Muscle layer of duodenum (tissue), 2 donors: Measurements from ENCODE around the gene OBSCN.

Experiments used
- H3K27ac ChIP-seq: one replicate; pipeline ENCODE4 v1.7.0; 2013; ENCODE audit warnings: mild to moderate bottlenecking, low read length
- H3K27me3 ChIP-seq: one replicate; pipeline ENCODE4 v1.7.0; 2013; ENCODE audit warnings: low read depth, mild to moderate bottlenecking, control low read depth, low read length
- H3K36me3 ChIP-seq, 2 donors: one replicate each; pipeline ENCODE4 v1.7.0; 2013; ENCODE audit warnings: low read length in 2 of 2, control low read depth in 1 of 2, mild to moderate bottlenecking in 1 of 2; ENCODE audit not compliant: insufficient read depth in 2 of 2, control insufficient read depth in 1 of 2
- H3K4me1 ChIP-seq, 2 donors: one replicate each; pipeline ENCODE4 v1.7.0; 2013; ENCODE audit warnings: low read length in 2 of 2, mild to moderate bottlenecking in 2 of 2, control low read depth in 1 of 2, moderate library complexity in 1 of 2; ENCODE audit not compliant: insufficient read depth in 2 of 2, control insufficient read depth in 1 of 2
- H3K4me3 ChIP-seq, 2 donors: one replicate each; pipeline ENCODE4 v1.7.0; 2013; ENCODE audit warnings: low read length in 2 of 2, low read depth in 1 of 2, mild to moderate bottlenecking in 1 of 2
- H3K9me3 ChIP-seq, 2 donors: one replicate each; pipeline ENCODE4 v1.7.0; 2013; ENCODE audit warnings: low read length in 2 of 2, control low read depth in 1 of 2, mild to moderate bottlenecking in 1 of 2; ENCODE audit not compliant: control insufficient read depth in 1 of 2
- donor health status: healthy.

The OBSCN gene

GRCh38 chr1:228423404-228424053, 215.7 kb downstream of the OBSCN start:
- Histone ChIP-seq H3K9me3 (no peaks in the 10 kb centered on the region), H3K4me3 (no peak overlapping the region), H3K4me1 (no peaks in the 10 kb centered on the region), H3K27ac (no peak overlapping the region), H3K36me3 (no peaks in the 10 kb centered on the region), H3K27me3 (no peaks in the 10 kb centered on the region)

- no peak overlapping the region for H3K4me3 ChIP-seq
- H3K4me1 ChIP-seq: no peaks in the 10 kb centered on the region
Measured at GRCh38 chr1:228424685-228425660, 217.1 kb downstream of the OBSCN start.

GRCh38 chr1:228426518-228427175, 218.8 kb downstream of the OBSCN start:
- Histone ChIP-seq H3K4me1 (no peaks in the 10 kb centered on the region), H3K36me3 (no peaks in the 10 kb centered on the region), H3K27ac (no peak overlapping the region), H3K27me3 (no peaks in the 10 kb centered on the region), H3K4me3 (no peak overlapping the region), H3K9me3 (no peaks in the 10 kb centered on the region)

More at GRCh38 chr1:228424685-228425660, 217.1 kb downstream of the OBSCN start:
- Histone ChIP-seq H3K36me3 (no peaks in the 10 kb centered on the region), H3K27me3 (no peaks in the 10 kb centered on the region), H3K27ac (no peak overlapping the region), H3K9me3 (no peaks in the 10 kb centered on the region)

GRCh38 chr1:228428412-228428811, 220.6 kb downstream of the OBSCN start:
- Histone ChIP-seq H3K4me3 (no peak overlapping the region), H3K27me3 (peaks cover under 1% of the 10 kb centered on the region), H3K9me3 (no peaks in the 10 kb centered on the region), H3K36me3 (no peaks in the 10 kb centered on the region), H3K27ac (no peak overlapping the region), H3K4me1 (no peaks in the 10 kb centered on the region)
